ENCODE data around the gene ADAT2.

Gene ADAT2

GRCh38 chr6:143397227-143398222 lies 53.0 kb downstream of the ADAT2 start:
- no peak overlapping the region for H3K4ac ChIP-seq (ENCODE audit: low read length)
- no peak overlapping the region for H2AK5ac ChIP-seq (ENCODE audit: low read depth, low read length)
- no peak overlapping the region for H3K9ac ChIP-seq (ENCODE audit: low read depth, low read length, poor library complexity)
- no peak overlapping the region for H3K4me3 ChIP-seq (ENCODE audit: low read length in 2 of 2)
- no peaks in the 10 kb centered on the region for H3K79me1 ChIP-seq (ENCODE audit: low read depth, low read length)
- no peak overlapping the region for H3K14ac ChIP-seq (ENCODE audit: low read length)
- H3K9me3 ChIP-seq (replicated peaks in 1 of 2; ENCODE audit: control insufficient read depth in 2 of 2, insufficient read depth in 1 of 2, low read depth in 1 of 2, low read length in 2 of 2) = no peaks in the 10 kb centered on the region
- peak overlapping the region; percentile 73 for H2AFZ ChIP-seq (ENCODE audit: low read length)
- WGBS, 2 donors (ENCODE audit: extremely low coverage in 2 of 2, insufficient read length in 2 of 2, insufficient replicate concordance in 1 of 2) = no CpG with 5 or more reads among the region's 16 CpGs
- no peak overlapping the region for H2BK5ac ChIP-seq (ENCODE audit: low read length)
- H3K27me3 ChIP-seq (ENCODE audit: control insufficient read depth in 3 of 3, insufficient read depth in 3 of 3, low read depth in 1 of 3, low read length in 3 of 3) = no peaks in the 10 kb centered on the region
- H3K4me2 ChIP-seq (ENCODE audit: insufficient read depth, low read length, poor library complexity, severe bottlenecking) = no peak overlapping the region
- H3K4me1 ChIP-seq (ENCODE audit: control insufficient read depth in 2 of 2, insufficient read depth in 1 of 2, low read depth in 1 of 2, low read length in 2 of 2) = peaks cover 12 to 16% of the 10 kb centered on the region in 2 donors
- no peak overlapping the region for H2BK120ac ChIP-seq (ENCODE audit: low read depth, low read length)
- peak overlapping the region; percentile 17 for H2BK12ac ChIP-seq (ENCODE audit: low read length)
- H3K18ac ChIP-seq (ENCODE audit: low read length) = peak overlapping the region; percentile 51
- no peak overlapping the region for H4K91ac ChIP-seq (ENCODE audit: low read depth, low read length, poor library complexity)
- DNase-seq (ENCODE audit: low spot score) = no peak
- no peak overlapping the region for H2BK15ac ChIP-seq (ENCODE audit: low read length)
- no peak overlapping the region for H4K8ac ChIP-seq (ENCODE audit: low read depth, low read length)
- H3K27ac ChIP-seq (replicated peaks; ENCODE audit: low read length) = no peak overlapping the region
- H3K36me3 ChIP-seq (replicated peaks in 1 of 2; ENCODE audit: control insufficient read depth in 2 of 2, insufficient read depth in 2 of 2, low read length in 2 of 2) = no peaks in the 10 kb centered on the region
- no peak overlapping the region for H3K23ac ChIP-seq (ENCODE audit: low read depth, low read length, poor library complexity)

GRCh38 chr6:143396497-143397226 lies 53.8 kb downstream of the ADAT2 start:
- no peak overlapping the region for H3K4ac ChIP-seq (ENCODE audit: low read length)
- peak overlapping the region; percentile 51 for H3K18ac ChIP-seq (ENCODE audit: low read length)
- H3K27ac ChIP-seq (replicated peaks; ENCODE audit: low read length) = no peak overlapping the region
- no peak overlapping the region for H3K4me2 ChIP-seq (ENCODE audit: insufficient read depth, low read length, poor library complexity, severe bottlenecking)
- WGBS, 2 donors (ENCODE audit: extremely low coverage in 2 of 2, insufficient read length in 2 of 2, insufficient replicate concordance in 1 of 2) = no CpG with 5 or more reads among the region's 10 CpGs
- no peak overlapping the region for H3K9ac ChIP-seq (ENCODE audit: low read depth, low read length, poor library complexity)
- peak overlapping the region; percentile 17 for H2BK12ac ChIP-seq (ENCODE audit: low read length)
- H2BK5ac ChIP-seq (ENCODE audit: low read length) = no peak overlapping the region
- no peaks in the 10 kb centered on the region for H3K79me1 ChIP-seq (ENCODE audit: low read depth, low read length)
- no peaks in the 10 kb centered on the region for H3K36me3 ChIP-seq (replicated peaks in 1 of 2; ENCODE audit: control insufficient read depth in 2 of 2, insufficient read depth in 2 of 2, low read length in 2 of 2)
- no peaks in the 10 kb centered on the region for H3K27me3 ChIP-seq (ENCODE audit: control insufficient read depth in 3 of 3, insufficient read depth in 3 of 3, low read depth in 1 of 3, low read length in 3 of 3)
- no peak overlapping the region for H3K14ac ChIP-seq (ENCODE audit: low read length)
- no peak overlapping the region for H4K8ac ChIP-seq (ENCODE audit: low read depth, low read length)
- no peak overlapping the region for H4K91ac ChIP-seq (ENCODE audit: low read depth, low read length, poor library complexity)
- no peaks in the 10 kb centered on the region for H3K9me3 ChIP-seq (replicated peaks in 1 of 2; ENCODE audit: control insufficient read depth in 2 of 2, insufficient read depth in 1 of 2, low read depth in 1 of 2, low read length in 2 of 2)
- DNase-seq (ENCODE audit: low spot score) = no peak
- H3K4me1 ChIP-seq (ENCODE audit: control insufficient read depth in 2 of 2, insufficient read depth in 1 of 2, low read depth in 1 of 2, low read length in 2 of 2) = peaks cover 12 to 16% of the 10 kb centered on the region in 2 donors
- H2BK15ac ChIP-seq (ENCODE audit: low read length) = no peak overlapping the region
- H2AFZ ChIP-seq (ENCODE audit: low read length) = peak overlapping the region; percentile 73
- no peak overlapping the region for H3K4me3 ChIP-seq (ENCODE audit: low read length in 2 of 2)
- no peak overlapping the region for H2BK120ac ChIP-seq (ENCODE audit: low read depth, low read length)
- no peak overlapping the region for H2AK5ac ChIP-seq (ENCODE audit: low read depth, low read length)
- no peak overlapping the region for H3K23ac ChIP-seq (ENCODE audit: low read depth, low read length, poor library complexity)

GRCh38 chr6:143395699-143396098 lies 54.8 kb downstream of the ADAT2 start:
- Histone ChIP-seq H3K36me3 (replicated peaks in 1 of 2; ENCODE audit: control insufficient read depth in 2 of 2, insufficient read depth in 2 of 2, low read length in 2 of 2) (no peaks in the 10 kb centered on the region), H2AFZ (ENCODE audit: low read length) (no peak overlapping the region), H3K9me3 (replicated peaks in 1 of 2; ENCODE audit: control insufficient read depth in 2 of 2, insufficient read depth in 1 of 2, low read depth in 1 of 2, low read length in 2 of 2) (no peaks in the 10 kb centered on the region), H4K8ac (ENCODE audit: low read depth, low read length) (no peak overlapping the region), H3K27me3 (ENCODE audit: control insufficient read depth in 3 of 3, insufficient read depth in 3 of 3, low read depth in 1 of 3, low read length in 3 of 3) (no peaks in the 10 kb centered on the region), H3K9ac (ENCODE audit: low read depth, low read length, poor library complexity) (no peak overlapping the region), H3K4me2 (ENCODE audit: insufficient read depth, low read length, poor library complexity, severe bottlenecking) (no peak overlapping the region), H2AK5ac (ENCODE audit: low read depth, low read length) (no peak overlapping the region), H3K4me1 (ENCODE audit: control insufficient read depth in 2 of 2, insufficient read depth in 1 of 2, low read depth in 1 of 2, low read length in 2 of 2) (peaks cover 11 to 16% of the 10 kb centered on the region in 2 donors), H3K27ac (replicated peaks; ENCODE audit: low read length) (no peak overlapping the region), H3K18ac (ENCODE audit: low read length) (no peak overlapping the region), H2BK5ac (ENCODE audit: low read length) (no peak overlapping the region), H4K91ac (ENCODE audit: low read depth, low read length, poor library complexity) (no peak overlapping the region), H3K79me1 (ENCODE audit: low read depth, low read length) (no peaks in the 10 kb centered on the region), H2BK12ac (ENCODE audit: low read length) (no peak overlapping the region), H3K23ac (ENCODE audit: low read depth, low read length, poor library complexity) (no peak overlapping the region), H2BK120ac (ENCODE audit: low read depth, low read length) (no peak overlapping the region), H2BK15ac (ENCODE audit: low read length) (no peak overlapping the region), H3K4ac (ENCODE audit: low read length) (no peak overlapping the region), H3K14ac (ENCODE audit: low read length) (no peak overlapping the region), H3K4me3 (ENCODE audit: low read length in 2 of 2) (no peak overlapping the region)
- WGBS, 2 donors (ENCODE audit: extremely low coverage in 2 of 2, insufficient read length in 2 of 2, insufficient replicate concordance in 1 of 2) = no CpG with 5 or more reads among the region's 5 CpGs
- DNase-seq (ENCODE audit: low spot score) = no peak

- Histone ChIP-seq H3K4me3 (ENCODE audit: low read length in 2 of 2) (no peak overlapping the region), H2AK5ac (ENCODE audit: low read depth, low read length) (no peak overlapping the region), H3K79me1 (ENCODE audit: low read depth, low read length) (no peaks in the 10 kb centered on the region), H3K4me2 (ENCODE audit: insufficient read depth, low read length, poor library complexity, severe bottlenecking) (no peak overlapping the region), H2BK5ac (ENCODE audit: low read length) (no peak overlapping the region), H3K27ac (replicated peaks; ENCODE audit: low read length) (no peak overlapping the region), H3K18ac (ENCODE audit: low read length) (no peak overlapping the region), H2BK12ac (ENCODE audit: low read length) (no peak overlapping the region), H4K91ac (ENCODE audit: low read depth, low read length, poor library complexity) (no peak overlapping the region), H3K14ac (ENCODE audit: low read length) (no peak overlapping the region), H3K23ac (ENCODE audit: low read depth, low read length, poor library complexity) (no peak overlapping the region), H3K36me3 (replicated peaks in 1 of 2; ENCODE audit: control insufficient read depth in 2 of 2, insufficient read depth in 2 of 2, low read length in 2 of 2) (no peaks in the 10 kb centered on the region), H4K8ac (ENCODE audit: low read depth, low read length) (no peak overlapping the region), H2BK15ac (ENCODE audit: low read length) (no peak overlapping the region), H3K9ac (ENCODE audit: low read depth, low read length, poor library complexity) (no peak overlapping the region), H2BK120ac (ENCODE audit: low read depth, low read length) (peak overlapping the region; percentile 16), H3K27me3 (ENCODE audit: control insufficient read depth in 3 of 3, insufficient read depth in 3 of 3, low read depth in 1 of 3, low read length in 3 of 3) (no peaks in the 10 kb centered on the region), H3K9me3 (replicated peaks in 1 of 2; ENCODE audit: control insufficient read depth in 2 of 2, insufficient read depth in 1 of 2, low read depth in 1 of 2, low read length in 2 of 2) (no peaks in the 10 kb centered on the region), H3K4ac (ENCODE audit: low read length) (no peak overlapping the region), H2AFZ (ENCODE audit: low read length) (no peak overlapping the region), H3K4me1 (ENCODE audit: control insufficient read depth in 2 of 2, insufficient read depth in 1 of 2, low read depth in 1 of 2, low read length in 2 of 2) (peaks cover 11 to 16% of the 10 kb centered on the region in 2 donors)
- no peak for DNase-seq (ENCODE audit: low spot score)
- whole genome bisulfite sequencing, 2 donors (ENCODE audit: extremely low coverage in 2 of 2, insufficient read length in 2 of 2, insufficient replicate concordance in 1 of 2) = no CpG with 5 or more reads among the region's 4 CpGs
Observed at GRCh38 chr6:143394389-143394788, 56.1 kb downstream of the ADAT2 start.

All from neuronal stem cell (in vitro differentiated cells).